ENCODE data around the gene ANO3. TPM values are rescaled to one million over a fixed set of nuclear protein-coding genes. Genes with fewer than 3 reads are reported as not detected.

ANO3 gene
- total RNA-seq, 1 donor from 2014 or later = 0.30 TPM

Other genes starting within 250 kb of the ANO3 start
- gene MUC15, start 240.1 kb downstream of the ANO3 start, total RNA-seq = 19.5 TPM